Heart right ventricle (tissue), 16 donors: ENCODE measurements around the gene TTC38. TPM values are rescaled to one million over a fixed set of nuclear protein-coding genes. Genes with fewer than 3 reads are reported as not detected.

Experiments used
- ATAC-seq, 8 donors: fragments of 200-7000 bp; cut with Tn5 transposase; one replicate each; pipeline ENCODE4 v1.9.1; 2020; ENCODE audit warnings: mild to moderate bottlenecking in 8 of 8, moderate library complexity in 8 of 8, moderate number of reproducible peaks in 1 of 8
- DNase-seq, 2 donors: peaks; one replicate each; pipeline ENCODE4 v3.0.0-alpha.2; 2020
- H3K27ac ChIP-seq, 10 donors: fragments of 200-600 bp; sonication (generic) in 2 of 10; one replicate each; pipeline versions ENCODE4 v1.5.0 to v1.8.0; 2020 to 2022; ENCODE audit warnings: mild to moderate bottlenecking in 3 of 10
- H3K27me3 ChIP-seq, 7 donors: fragments of 200-600 bp; one replicate each; pipeline ENCODE4 v1.8.0; 2021 to 2022; ENCODE audit warnings: mild to moderate bottlenecking in 2 of 7
- H3K36me3 ChIP-seq, 9 donors: fragments of 200-600 bp; sonication (generic) in 1 of 9; one replicate each; pipeline versions ENCODE4 v1.5.0 to v1.8.0; 2020 to 2022; ENCODE audit warnings: mild to moderate bottlenecking in 2 of 9
- H3K4me1 ChIP-seq, 9 donors: fragments of 200-600 bp; sonication (generic) in 1 of 9; one replicate each; pipeline versions ENCODE4 v1.5.0 to v1.8.0; 2020 to 2022; ENCODE audit warnings: mild to moderate bottlenecking in 4 of 9
- H3K4me3 ChIP-seq, 10 donors: fragments of 200-600 bp; sonication (generic) in 2 of 10; one replicate each; pipeline versions ENCODE4 v1.5.0 to v1.8.0; 2020 to 2022; ENCODE audit warnings: mild to moderate bottlenecking in 7 of 10, moderate library complexity in 2 of 10
- H3K9me3 ChIP-seq, 11 donors: fragments of 200-600 bp in 10 of 11; sonication (generic) in 2 of 11; one replicate each; pipeline versions ENCODE4 v1.5.0 to v1.8.0; 2013 to 2022; ENCODE audit warnings: mild to moderate bottlenecking in 2 of 11, control low read depth in 1 of 11, moderate library complexity in 1 of 11
- CTCF ChIP-seq, 9 donors: fragments of 200-600 bp; sonication (generic) in 2 of 9; IDR thresholded peaks; one replicate each; pipeline versions ENCODE4 v1.5.0 to v1.8.0; 2021 to 2022; ENCODE audit warnings: antibody characterized with exemption in 9 of 9, mild to moderate bottlenecking in 5 of 9, moderate library complexity in 1 of 9
- WGBS, 2 donors: extraction: QIAGEN DNeasy Blood & Tissue Kit; methylation state at CpG; one replicate each; pipeline ENCODE4 v1.1.7; 2013; ENCODE audit warnings: inconsistent platforms in 1 of 2; 5-methylcytosine and 5-hydroxymethylcytosine counted together
- intact Hi-C, 10 donors: fragments of 100-400 bp; cut with DNase I; formaldehyde crosslinking; loops; one replicate each; pipeline versions ENCODE4 v1.11.1 to v1.14.2; 2022
- polyA plus RNA-seq, 2 donors: library from polyadenylated mRNA; stranded (reverse); fragments of 200-250 nt; gene quantifications; one replicate each; pipeline ENCODE4 v1.2.3, GENCODE V29; 2013
- total RNA-seq, 10 donors: library from RNA; stranded (reverse); fragmentation: NEBNext Ultra II Directional in 3 of 10; extraction: Animal tissue kit (Norgen Biotek cat#: 25700) in 3 of 10; gene quantifications; one replicate each; pipeline versions ENCODE4 v1.2.1 to v1.2.4, GENCODE V29; 2021 to 2023
- donor health status: Arrhythmogenic right ventricular cardiomyopathy.
- donor health status: ischemic (EF 13 %, LVEDD 7.1; RV severe dilation, severe dysfunction).
- donor health status: healthy with polysubstance abuse.
- donor health status: DM: no; HTN: yes; CAD: no.
- donor health status: DM: no; HTN: no; CAD: no.
- donor health status: ischemic (EF 25% LVEDD 6.9; RV normal size, moderate dysfunction).
- donor health status: ischemic (EF 25% LVEDD 5.7; RV mildly dilated, moderate dysfunction).
- donor health status: healthy.
- donor health status: DM: yes; HTN: yes; CAD: no.
- donor health status: Ischemic cardiomyopathy.
- donor health status: ischemic (EF 35%, LVEDD 5.7; RV mildly dilated, moderate dysfunction).
- donor health status: nonischemic (EF 11% LVEDD 7.7; RV severe dilation, severe dysfunction).
- donor health status: DM: yes; HTN: yes; CAD: no.
- donor health status: PGD.
- donor health status: ischemic (EF 29% LVEDD 5.4; RV normal size, mild dysfunction).
- donor health status: nonischemic (EF 23%, LVEDD 6.1; RV moderate dilation, normal function).

TTC38 gene
- total and polyA plus RNA-seq, 12 donors: 20.5 to 29.2 (median 26.1) TPM

DNA sequence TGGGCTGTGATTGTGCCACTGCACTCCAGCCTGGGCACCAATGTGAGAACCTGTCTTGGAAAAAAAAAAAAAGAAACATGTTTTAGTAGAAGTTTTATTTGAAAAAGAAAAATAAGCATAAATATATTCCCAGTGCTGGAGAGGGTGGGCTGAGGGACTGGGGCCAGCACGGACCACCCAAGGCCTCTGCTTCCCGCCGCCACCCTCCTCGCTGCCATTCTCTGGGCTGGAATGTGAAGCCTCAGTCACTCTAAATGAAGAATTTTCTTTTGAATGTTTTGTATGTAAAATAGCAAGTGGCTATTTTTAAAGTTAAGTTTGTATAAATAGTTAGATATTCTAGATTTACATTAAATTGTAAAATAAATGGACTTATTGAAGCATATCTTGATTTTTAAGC, 62.6 kb downstream of the TTC38 start:
- H3K27me3 ChIP-seq: no peaks in the 10 kb centered on the region
- no peak overlapping the region for H3K4me3 ChIP-seq
- no peak for DNase-seq
- 97 to 98% methylated on average over 4 of the region's 4 CpGs for WGBS, 2 donors
- ATAC-seq: no peak
- H3K4me1 ChIP-seq: peaks cover 0 to 6% (median 3%) of the 10 kb centered on the region in 9 donors
- intact Hi-C loops: no loop called here
- no peaks in the 10 kb centered on the region for H3K9me3 ChIP-seq
- H3K27ac ChIP-seq: no peak overlapping the region
- no peak for TF ChIP-seq CTCF (IDR thresholded peaks at IDR 0.05)
- peaks cover 0 to 49% (median 0%) of the 10 kb centered on the region in 9 donors for H3K36me3 ChIP-seq

DNA sequence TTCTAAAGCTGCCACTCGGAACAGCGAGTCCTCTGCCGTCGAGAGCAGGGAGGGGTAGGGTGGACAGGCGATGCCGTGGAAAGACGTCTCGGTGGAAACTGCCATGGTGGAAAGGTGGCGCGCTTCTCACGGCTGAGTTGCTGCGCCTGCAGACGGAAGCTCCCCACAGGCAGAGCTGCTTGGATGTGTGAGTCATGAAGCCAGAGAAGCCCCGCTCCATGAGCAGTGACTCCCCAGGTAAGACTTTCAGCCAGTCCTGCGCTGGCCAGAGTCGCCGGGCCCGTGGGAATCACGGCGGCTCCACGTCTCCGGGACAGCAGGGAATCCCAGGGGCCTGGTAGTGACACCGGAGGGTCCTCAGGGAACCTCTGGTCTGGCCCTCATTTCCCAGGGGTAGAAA, 63.7 kb downstream of the TTC38 start:
- H3K27ac ChIP-seq: no peak overlapping the region
- intact Hi-C loops: no loop called here
- no peak for DNase-seq
- no peak for ATAC-seq
- H3K4me3 ChIP-seq: no peak overlapping the region
- 95 to 96% methylated on average over 23 of the region's 23 CpGs for WGBS, 2 donors
- H3K9me3 ChIP-seq: no peaks in the 10 kb centered on the region
- H3K4me1 ChIP-seq: peaks cover 0 to 10% (median 5%) of the 10 kb centered on the region in 9 donors
- no peak for TF ChIP-seq CTCF (IDR thresholded peaks at IDR 0.05)
- peaks cover 0 to 38% (median 0%) of the 10 kb centered on the region in 9 donors for H3K36me3 ChIP-seq
- H3K27me3 ChIP-seq: no peaks in the 10 kb centered on the region

DNA sequence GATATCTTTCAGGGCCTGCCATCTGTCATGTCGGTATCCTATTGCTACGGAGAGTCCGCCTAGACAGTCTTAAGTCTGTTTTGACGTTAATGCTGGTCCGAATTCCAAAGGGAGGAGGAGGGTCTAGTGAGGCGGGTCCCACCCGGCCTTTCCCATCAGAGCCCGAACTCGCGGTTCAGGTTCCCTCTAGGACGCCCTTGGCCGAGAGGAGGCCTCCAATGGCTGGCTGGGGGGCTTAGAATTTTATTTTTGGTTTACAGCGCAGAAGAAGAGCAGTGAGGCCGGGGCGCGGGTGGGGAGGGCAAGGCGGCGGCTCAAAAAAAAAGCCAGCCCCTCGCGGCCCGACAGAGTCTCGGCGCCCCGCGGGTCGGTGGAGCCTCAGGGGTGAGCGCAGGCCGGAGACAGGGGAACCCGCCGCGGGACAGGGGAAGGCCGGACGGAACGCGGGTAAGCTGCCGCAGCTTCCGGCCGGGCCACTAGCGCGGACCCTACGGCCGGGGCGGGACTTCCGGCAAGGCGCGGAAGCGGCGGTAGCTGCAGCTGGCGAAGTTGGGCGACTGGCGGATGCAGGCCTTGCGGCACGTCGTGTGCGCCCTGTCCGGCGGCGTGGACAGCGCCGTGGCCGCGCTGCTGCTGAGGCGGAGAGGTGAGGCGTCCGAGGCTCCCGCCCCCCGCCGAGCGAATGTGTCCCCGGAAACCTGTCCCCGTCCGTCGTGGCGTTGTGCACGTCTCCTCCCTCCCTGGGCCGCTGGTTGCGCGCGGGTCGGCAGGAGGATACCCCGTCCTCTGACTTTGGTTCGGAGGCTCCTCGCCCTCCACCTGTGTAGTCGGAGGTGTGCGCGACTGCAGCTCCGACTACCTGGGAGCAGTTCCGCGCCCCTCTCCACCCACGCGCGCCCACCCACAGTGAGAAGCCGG, 67.7 kb downstream of the TTC38 start, which contains the start of gene TRMU:
Gene TRMU, plus strand, starts transcription at position 514 of the 918 bp plus-strand sequence. Its CDS starts 51 bp downstream, at position 565.
- no peaks in the 10 kb centered on the region for H3K27me3 ChIP-seq
- peak within 1 kb of the TSS; percentile 70 to 99 (median 94) for H3K4me3 ChIP-seq
- H3K4me1 ChIP-seq: peaks cover 6 to 24% (median 17%) of the 10 kb centered on the region in 9 donors
- WGBS, 2 donors: 1% methylated on average over 72 to 93 of the region's 93 CpGs
- intact Hi-C loops: no loop called here
- DNase-seq (peak; percentile 82 to 91), ATAC-seq (peak; percentile 92 to 97 (median 96))
- H3K27ac ChIP-seq: peak within 1 kb of the TSS; percentile 87 to 97 (median 93)
- H3K9me3 ChIP-seq: no peaks in the 10 kb centered on the region
- peaks cover 0 to 34% (median 14%) of the 10 kb centered on the region in 9 donors for H3K36me3 ChIP-seq
- no peak for TF ChIP-seq CTCF (IDR thresholded peaks at IDR 0.05)

DNA sequence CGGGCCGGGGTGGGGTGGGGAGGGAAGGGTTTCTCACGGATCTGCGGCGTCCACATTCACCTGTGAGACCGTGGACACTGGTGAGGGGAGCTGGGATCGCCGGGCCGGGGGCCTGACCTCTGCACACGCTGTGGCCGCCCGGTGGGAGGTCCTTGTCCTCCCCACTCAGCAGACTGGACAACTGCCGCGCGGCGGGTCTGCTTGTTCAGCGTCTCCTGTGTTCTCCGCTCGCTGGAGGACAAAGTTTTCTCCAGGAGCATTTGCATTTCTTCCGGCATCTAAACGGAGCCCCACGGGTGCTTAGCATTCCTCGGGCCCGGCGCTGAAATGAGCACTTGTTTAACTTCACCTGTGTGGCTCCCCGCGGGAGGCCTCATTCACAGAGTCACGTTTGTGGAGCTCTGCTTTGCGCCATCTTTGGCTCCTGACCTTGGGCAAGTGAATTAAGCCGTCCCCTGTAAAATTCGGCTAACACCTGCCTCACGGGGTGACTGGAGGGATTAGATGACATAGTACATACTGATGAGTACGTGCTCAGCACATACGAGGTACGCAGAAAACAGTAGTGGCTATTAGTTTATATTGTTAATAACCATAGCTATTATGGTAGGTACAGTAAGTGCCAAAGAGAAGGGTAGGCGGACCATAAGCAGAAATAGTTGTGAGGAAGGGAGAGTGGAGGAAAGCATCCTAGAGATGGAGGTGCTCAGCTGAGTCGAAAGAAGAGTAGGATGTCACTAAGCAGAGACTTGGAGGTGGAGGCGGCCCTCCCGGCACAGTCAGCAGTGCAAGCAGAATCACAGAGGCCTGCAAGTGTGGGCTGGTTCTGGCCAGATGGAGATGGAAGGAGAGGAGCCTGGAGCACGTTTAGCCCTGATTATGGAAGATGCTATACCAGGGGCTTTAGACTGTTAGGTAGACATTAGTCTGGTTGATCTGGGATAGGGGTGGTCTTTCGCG, 68.6 kb downstream of the TTC38 start:
- peak overlapping the region; percentile 87 to 97 (median 93) for H3K27ac ChIP-seq
- no peaks in the 10 kb centered on the region for H3K27me3 ChIP-seq
- H3K9me3 ChIP-seq: no peaks in the 10 kb centered on the region
- ATAC-seq (peak; percentile 31 to 64 (median 38)), DNase-seq (peak in 1 of 2 donors; percentile 44)
- H3K4me1 ChIP-seq: peaks cover 6 to 29% (median 17%) of the 10 kb centered on the region in 9 donors
- H3K4me3 ChIP-seq: peak overlapping the region; percentile 70 to 99 (median 94)
- peaks cover 0 to 41% (median 17%) of the 10 kb centered on the region in 9 donors for H3K36me3 ChIP-seq
- intact Hi-C loops: no loop called here
- no peak for TF ChIP-seq CTCF (IDR thresholded peaks at IDR 0.05)
- 9 to 10% methylated on average over 40 to 42 of the region's 42 CpGs for WGBS, 2 donors
